HG02973 (cell line): ENCODE measurements around the gene TMEM135.
A peak's percentile ranks its signal among the peaks of the same experiment; 100 is the strongest.
"Not testable (repeated sequence)": the region's sequence is repeated elsewhere in the genome, so short reads cannot be mapped to it uniquely, and the experiment has no call there.

Source experiments
- ATAC-seq: cut with Tn5 transposase; IDR thresholded peaks from one replicate; pipeline ENCODE4 v1.9.1; 2021; ENCODE audit warnings: moderate library complexity; ENCODE audit not compliant: unreplicated experiment

TMEM135 gene

GRCh38 chr11:87076260-87076783 is 38.6 kb downstream of the TMEM135 start:
- no peak for ATAC-seq

DNA sequence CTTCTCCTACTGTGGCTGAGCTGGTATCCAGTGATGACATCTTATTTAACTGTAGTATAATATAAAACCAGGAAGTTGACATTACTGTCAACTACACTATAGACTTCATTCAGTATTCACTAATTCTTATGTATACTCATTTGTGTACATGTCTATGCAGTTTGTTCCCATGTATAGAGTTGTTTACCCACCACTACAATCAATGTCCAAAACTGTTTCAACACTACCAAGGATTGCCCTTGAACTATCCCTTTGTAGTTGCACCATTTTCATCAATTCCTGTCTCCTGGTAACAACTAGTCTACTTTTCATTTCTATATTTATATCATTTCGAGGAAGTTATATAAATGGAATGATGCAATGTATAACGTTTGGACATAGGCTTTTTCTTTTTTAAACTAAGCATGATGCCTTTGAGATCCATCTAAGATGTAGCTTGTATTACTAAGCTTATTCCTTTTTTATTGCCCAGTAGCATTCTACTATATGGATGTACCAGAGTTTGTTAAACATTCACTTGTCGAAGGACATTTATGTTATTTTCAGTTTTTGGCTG is 39.2 kb downstream of the TMEM135 start:
- ATAC-seq = no peak

DNA sequence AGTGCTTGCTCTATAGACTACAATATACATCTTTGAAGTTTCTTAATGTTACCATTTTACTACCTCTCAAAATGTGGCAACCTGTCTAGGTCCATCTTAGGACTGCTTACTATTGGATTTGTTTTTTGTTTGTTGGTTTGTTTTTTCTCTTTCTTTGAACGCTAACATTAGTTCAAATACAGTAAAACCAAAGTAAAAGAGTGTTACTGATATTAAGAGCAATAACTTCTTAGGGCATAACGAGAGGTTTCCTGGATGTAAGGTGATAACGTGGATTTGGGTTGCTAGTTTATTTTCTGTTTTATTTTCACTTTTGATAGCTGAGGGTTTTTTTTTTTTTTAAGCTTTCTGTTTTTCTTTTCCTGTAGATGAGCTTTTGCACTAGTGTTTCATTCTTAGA is 43.6 kb downstream of the TMEM135 start:
- peak; percentile 68 for ATAC-seq

GRCh38 chr11:87082590-87082989 is 44.9 kb downstream of the TMEM135 start:
- no peak for ATAC-seq

GRCh38 chr11:87083029-87083428 is 45.3 kb downstream of the TMEM135 start:
- no peak for ATAC-seq

DNA sequence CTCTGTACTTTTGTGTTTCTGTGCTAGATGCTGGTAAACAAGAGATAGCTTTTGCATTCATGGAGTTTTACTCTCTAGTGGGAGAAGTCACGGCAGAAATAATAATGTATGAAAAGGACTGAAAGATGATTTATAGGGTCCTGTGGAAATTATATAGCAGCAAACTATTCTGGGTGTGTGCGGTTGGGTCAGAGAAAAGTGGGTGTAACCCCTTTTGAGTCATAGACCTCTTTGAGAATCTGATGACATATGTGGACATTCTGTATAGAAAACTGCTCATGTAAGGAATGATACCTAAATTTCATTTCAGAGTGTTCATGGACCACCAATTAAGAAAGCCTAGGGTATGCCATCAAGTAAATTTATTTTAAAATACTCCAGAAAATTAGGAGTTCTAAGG is 54.4 kb downstream of the TMEM135 start:
- ATAC-seq = no peak

- ATAC-seq = no peak
These were observed 54.8 kb downstream of the TMEM135 start for GRCh38 chr11:87092567-87092966.

DNA sequence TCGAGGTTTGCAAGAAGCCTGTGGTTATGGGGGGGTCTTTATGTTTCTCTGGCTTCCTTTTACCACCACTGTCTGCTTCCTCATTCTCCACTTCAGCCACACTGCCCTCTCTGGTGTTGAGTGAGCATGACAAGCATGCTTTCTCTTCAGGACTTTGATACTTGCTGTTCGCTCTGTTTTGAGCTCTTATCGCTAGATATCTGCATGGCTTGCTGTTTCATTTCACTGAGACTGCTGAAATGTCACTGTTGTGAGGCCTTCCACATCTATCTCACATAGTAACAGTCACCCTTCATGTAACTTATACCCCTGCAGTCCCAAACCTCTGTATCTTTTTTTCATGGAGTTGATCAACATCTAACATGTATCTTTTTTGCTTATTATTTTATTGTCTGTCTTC is 59.8 kb downstream of the TMEM135 start:
- ATAC-seq = peak; percentile 83

GRCh38 chr11:87101956-87102580 is 64.3 kb downstream of the TMEM135 start:
- ATAC-seq = no peak

DNA sequence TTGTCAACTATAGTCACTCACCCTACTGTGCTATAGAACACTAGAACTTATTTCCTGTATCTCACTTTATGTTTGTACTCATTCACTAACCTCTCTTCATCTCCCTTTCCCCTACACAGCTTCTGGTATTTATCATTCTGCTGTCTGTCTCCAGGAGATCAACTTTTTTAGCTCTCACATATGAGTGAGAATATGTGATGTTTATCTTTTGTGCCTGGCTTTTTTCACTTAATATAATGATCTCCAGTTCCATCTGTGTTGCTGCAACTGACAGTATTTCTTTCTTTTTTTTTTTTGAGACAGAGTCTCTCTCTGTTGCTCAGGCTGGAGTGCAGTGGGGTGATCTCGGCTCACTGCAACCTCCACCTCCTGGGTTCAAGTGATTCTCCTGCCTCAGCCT is 68.1 kb downstream of the TMEM135 start:
- ATAC-seq = not testable (repeated sequence)

DNA sequence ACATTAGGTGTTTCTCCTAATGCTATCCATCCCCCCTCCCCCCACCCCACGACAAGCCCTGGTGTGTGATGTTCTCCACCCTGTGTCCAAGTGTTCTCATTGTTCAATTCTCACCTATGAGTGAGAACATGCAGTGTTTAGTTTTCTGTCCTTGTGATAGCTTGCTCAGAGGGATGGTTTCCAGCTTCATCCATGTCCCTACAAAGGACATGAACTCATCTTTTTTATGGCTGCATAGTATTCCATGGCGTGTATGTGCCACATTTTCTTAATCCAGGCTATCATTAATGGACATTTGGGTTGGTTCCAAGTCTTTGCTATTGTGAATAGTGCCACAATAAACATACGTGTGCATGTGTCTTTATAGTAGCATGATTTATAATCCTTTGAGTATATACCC is 69.6 kb downstream of the TMEM135 start:
- ATAC-seq = not testable (repeated sequence)

GRCh38 chr11:87110443-87111131 is 72.9 kb downstream of the TMEM135 start:
- no peak for ATAC-seq

DNA sequence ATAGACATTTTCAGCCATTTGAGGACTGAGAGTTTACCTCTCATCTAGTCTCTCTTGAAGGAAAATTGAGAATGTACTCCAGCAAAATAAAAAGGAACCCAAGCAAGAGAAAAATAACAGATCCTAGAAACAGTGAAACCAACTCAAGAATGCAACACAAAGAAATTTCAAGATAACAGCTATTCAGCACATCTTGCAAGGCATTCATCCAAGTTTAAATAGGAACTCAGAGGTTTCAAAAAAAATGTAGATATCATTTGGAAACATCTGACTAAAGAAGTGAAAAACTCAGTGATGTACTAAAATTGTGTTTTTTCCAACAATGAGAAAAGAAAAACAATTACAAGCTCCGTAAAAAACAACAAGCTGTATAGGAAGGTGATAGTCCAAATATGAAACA is 76.4 kb downstream of the TMEM135 start:
- ATAC-seq = no peak

DNA sequence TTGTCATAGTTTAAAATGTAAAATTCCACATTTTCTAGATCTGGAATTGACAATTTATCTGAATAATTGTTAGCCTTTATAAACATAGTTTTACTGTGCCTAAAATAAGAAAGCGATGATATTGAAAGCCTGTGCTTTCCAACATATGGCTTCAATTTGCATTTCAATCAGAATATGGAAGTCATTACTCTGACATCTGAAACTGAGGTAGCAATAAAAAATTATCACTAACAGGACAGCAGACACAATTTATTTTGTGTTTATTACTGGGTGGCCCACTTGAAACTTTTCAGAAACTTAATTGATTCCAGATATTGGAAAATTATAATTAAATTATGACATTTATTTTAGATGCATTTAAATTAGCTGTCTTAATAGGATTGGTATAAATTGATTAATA is 78.5 kb downstream of the TMEM135 start:
- no peak for ATAC-seq

GRCh38 chr11:87120937-87121336 is 83.2 kb downstream of the TMEM135 start:
- no peak for ATAC-seq

GRCh38 chr11:87122852-87123251 is 85.1 kb downstream of the TMEM135 start:
- ATAC-seq = no peak

GRCh38 chr11:87125257-87125656 is 87.5 kb downstream of the TMEM135 start:
- ATAC-seq = no peak

DNA sequence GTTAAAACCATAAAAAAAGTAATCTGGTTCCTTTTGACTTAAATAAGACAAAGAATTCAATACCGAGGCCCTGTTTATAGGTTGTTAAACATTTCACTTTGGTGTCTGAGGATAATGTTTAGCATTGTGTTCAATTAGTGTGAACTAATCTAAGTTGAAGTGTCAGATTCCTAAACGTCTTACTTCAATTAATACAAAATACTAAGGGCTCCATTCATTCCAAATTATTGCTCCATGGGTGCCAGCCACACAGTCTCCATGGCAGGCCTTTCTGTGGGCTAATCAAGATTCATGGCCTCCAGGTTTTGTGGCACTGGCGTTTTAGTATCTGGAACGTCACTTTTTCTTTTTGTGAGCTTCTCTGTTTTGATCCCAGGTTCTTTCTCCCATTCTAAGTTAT is 89.4 kb downstream of the TMEM135 start:
- ATAC-seq = no peak

- no peak for ATAC-seq
These were observed 90.6 kb downstream of the TMEM135 start for GRCh38 chr11:87128372-87128771.

GRCh38 chr11:87134524-87135106 is 96.9 kb downstream of the TMEM135 start:
- no peak for ATAC-seq

DNA sequence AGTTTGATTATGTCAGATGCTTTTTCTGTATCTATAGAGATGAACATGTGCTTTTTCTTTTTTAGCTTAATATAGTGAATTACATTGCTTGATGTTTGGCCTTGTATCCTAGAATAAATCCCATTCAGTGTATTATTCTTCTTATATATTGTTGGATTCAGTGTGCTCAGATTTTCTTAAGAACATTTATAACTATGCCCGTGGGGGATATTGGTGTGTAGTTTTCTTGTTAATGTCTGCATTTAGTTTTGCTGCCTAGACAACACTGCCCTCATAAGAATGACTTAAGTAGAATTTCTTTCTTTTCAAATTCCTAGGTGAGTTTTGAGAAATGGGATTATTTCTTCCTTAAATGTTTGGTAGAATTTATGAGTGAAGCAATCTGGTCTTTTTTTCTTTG is 98.5 kb downstream of the TMEM135 start:
- no peak for ATAC-seq

DNA sequence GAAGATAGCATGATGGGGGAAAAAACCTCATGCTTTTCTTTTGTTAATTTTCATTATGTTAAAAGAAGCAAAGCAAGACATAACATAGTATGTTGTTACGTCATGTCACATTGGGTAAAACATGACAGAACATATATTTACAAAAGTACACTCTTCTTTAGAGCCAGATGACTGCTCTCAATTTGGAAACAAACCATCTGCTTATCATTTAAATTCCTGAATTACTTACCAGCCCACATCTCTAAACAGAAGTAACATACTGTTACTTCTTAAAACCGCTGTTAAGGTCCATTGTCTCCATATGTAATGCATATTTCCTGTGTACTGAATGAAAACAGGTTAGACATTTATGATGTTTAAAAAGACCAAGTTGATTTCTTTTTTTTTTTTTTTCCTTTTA is 100.0 kb downstream of the TMEM135 start:
- ATAC-seq = no peak
